A549 (cell line): Measurements from ENCODE around the gene PSMB4.

Experiments used
- CEBPB ChIP-seq, 2 experiments: fragments of >200 bp in 1 of 2; sonication (Bioruptor Twin) in 1 of 2; formaldehyde crosslinking in 1 of 2; IDR thresholded peaks; 2 replicates each; pipeline ENCODE4 v1.6.1; 2012 to 2016
- POLR2A ChIP-seq: IDR thresholded peaks from 2 replicates; pipeline ENCODE4 v1.6.1; 2012; ENCODE audit warnings: mild to moderate bottlenecking, low read length
- RAD21 ChIP-seq, 2 experiments: fragments of >200 bp in 1 of 2; sonication (Bioruptor Twin) in 1 of 2; formaldehyde crosslinking in 1 of 2; IDR thresholded peaks in 1 of 2; conservative IDR thresholded peaks in 1 of 2; 2 replicates in 1 of 2; 3 replicates in 1 of 2; pipeline ENCODE4 v1.6.1; 2012 to 2018; ENCODE audit warnings: inconsistent platforms in 1 of 2
- TF ChIP-seq, protein P1 (sequence below): fragments of 200-600 bp; sonication (generic); IDR thresholded peaks from 2 replicates; pipeline ENCODE4 v1.6.1; 2016; ENCODE audit warnings: antibody characterized with exemption, mild to moderate bottlenecking, moderate library complexity
- TF ChIP-seq, protein P2 (sequence below): fragments of >200 bp; sonication (Bioruptor Twin); formaldehyde crosslinking; IDR thresholded peaks from 3 replicates; pipeline ENCODE4 v1.5.1; 2016

DNA sequence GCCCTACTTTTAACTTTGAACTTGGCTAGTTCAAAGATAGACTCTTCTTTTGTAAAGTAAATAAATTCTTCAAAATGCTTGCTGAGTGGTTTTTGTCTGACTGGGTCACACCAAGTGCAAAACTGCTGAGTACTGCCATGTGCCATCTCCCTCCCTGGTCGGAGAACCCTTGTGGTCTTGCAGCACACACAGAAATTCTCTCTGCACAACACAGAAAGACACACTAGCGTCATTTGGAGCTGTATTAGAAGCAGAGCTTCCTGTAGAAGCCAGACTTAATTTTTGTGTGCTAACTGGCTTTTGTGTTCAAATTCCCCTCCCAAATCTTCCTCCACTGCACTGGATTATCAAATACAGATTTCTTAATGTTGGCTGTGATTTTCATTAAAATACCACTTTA lies 2.5 kb downstream of the PSMB4 start:
- TF ChIP-seq, protein P1, sequence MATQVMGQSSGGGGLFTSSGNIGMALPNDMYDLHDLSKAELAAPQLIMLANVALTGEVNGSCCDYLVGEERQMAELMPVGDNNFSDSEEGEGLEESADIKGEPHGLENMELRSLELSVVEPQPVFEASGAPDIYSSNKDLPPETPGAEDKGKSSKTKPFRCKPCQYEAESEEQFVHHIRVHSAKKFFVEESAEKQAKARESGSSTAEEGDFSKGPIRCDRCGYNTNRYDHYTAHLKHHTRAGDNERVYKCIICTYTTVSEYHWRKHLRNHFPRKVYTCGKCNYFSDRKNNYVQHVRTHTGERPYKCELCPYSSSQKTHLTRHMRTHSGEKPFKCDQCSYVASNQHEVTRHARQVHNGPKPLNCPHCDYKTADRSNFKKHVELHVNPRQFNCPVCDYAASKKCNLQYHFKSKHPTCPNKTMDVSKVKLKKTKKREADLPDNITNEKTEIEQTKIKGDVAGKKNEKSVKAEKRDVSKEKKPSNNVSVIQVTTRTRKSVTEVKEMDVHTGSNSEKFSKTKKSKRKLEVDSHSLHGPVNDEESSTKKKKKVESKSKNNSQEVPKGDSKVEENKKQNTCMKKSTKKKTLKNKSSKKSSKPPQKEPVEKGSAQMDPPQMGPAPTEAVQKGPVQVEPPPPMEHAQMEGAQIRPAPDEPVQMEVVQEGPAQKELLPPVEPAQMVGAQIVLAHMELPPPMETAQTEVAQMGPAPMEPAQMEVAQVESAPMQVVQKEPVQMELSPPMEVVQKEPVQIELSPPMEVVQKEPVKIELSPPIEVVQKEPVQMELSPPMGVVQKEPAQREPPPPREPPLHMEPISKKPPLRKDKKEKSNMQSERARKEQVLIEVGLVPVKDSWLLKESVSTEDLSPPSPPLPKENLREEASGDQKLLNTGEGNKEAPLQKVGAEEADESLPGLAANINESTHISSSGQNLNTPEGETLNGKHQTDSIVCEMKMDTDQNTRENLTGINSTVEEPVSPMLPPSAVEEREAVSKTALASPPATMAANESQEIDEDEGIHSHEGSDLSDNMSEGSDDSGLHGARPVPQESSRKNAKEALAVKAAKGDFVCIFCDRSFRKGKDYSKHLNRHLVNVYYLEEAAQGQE, result no peak
- TF ChIP-seq, protein P2, sequence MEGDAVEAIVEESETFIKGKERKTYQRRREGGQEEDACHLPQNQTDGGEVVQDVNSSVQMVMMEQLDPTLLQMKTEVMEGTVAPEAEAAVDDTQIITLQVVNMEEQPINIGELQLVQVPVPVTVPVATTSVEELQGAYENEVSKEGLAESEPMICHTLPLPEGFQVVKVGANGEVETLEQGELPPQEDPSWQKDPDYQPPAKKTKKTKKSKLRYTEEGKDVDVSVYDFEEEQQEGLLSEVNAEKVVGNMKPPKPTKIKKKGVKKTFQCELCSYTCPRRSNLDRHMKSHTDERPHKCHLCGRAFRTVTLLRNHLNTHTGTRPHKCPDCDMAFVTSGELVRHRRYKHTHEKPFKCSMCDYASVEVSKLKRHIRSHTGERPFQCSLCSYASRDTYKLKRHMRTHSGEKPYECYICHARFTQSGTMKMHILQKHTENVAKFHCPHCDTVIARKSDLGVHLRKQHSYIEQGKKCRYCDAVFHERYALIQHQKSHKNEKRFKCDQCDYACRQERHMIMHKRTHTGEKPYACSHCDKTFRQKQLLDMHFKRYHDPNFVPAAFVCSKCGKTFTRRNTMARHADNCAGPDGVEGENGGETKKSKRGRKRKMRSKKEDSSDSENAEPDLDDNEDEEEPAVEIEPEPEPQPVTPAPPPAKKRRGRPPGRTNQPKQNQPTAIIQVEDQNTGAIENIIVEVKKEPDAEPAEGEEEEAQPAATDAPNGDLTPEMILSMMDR, result no peak
- no peak for TF ChIP-seq POLR2A
- TF ChIP-seq RAD21 (conservative IDR thresholded peaks at IDR 0.05 in 1 of 2, IDR thresholded peaks at IDR 0.05 in 1 of 2), result no peak
- TF ChIP-seq CEBPB (IDR thresholded peaks at IDR 0.05), result no peak
